HUES64 (cell line): ENCODE results near the gene SSC4D.

ENCODE experiments used
- H3K27ac ChIP-seq: 2 replicates; pipeline ENCODE4 v1.7.0; 2013; ENCODE audit warnings: low read depth, low read length, inconsistent platforms
- H3K27me3 ChIP-seq: 2 replicates; pipeline ENCODE4 v1.6.1; 2013; ENCODE audit warnings: mild to moderate bottlenecking, low read length; ENCODE audit not compliant: insufficient read depth
- H3K36me3 ChIP-seq: 2 replicates; pipeline ENCODE4 v1.6.1; 2013; ENCODE audit warnings: mild to moderate bottlenecking, low read length; ENCODE audit not compliant: insufficient read depth
- H3K4me1 ChIP-seq: 2 replicates; pipeline ENCODE4 v1.6.1; 2013; ENCODE audit warnings: mild to moderate bottlenecking, low read length, moderate library complexity; ENCODE audit not compliant: insufficient read depth
- H3K4me3 ChIP-seq: 2 replicates; pipeline ENCODE4 v1.5.1; 2013; ENCODE audit warnings: mild to moderate bottlenecking, low read length, moderate library complexity
- H3K9ac ChIP-seq: 2 replicates; pipeline ENCODE4 v1.6.1; 2013; ENCODE audit warnings: mild to moderate bottlenecking, low read depth, low read length
- H3K9me3 ChIP-seq: 2 replicates; pipeline ENCODE4 v1.6.1; 2013; ENCODE audit warnings: low read depth, low read length; ENCODE audit not compliant: insufficient read depth
- WGBS: fragments of 150-250, 120-280 bp; methylation state at CpG from one replicate; pipeline ENCODE4 v1.1.7; 2013; ENCODE audit warnings: missing lambda C conversion rate; 5-methylcytosine and 5-hydroxymethylcytosine counted together

The SSC4D gene

GRCh38 chr7:76351372-76351771 lies 58.1 kb downstream of the SSC4D start:
- Histone ChIP-seq H3K9me3 (no peaks in the 10 kb centered on the region), H3K27ac (no peak overlapping the region), H3K4me1 (peaks cover 18% of the 10 kb centered on the region), H3K36me3 (peaks cover 84% of the 10 kb centered on the region), H3K9ac (no peak overlapping the region), H3K27me3 (no peaks in the 10 kb centered on the region), H3K4me3 (no peak overlapping the region)
- WGBS: 77% methylated on average over 7 of the region's 7 CpGs

- Histone ChIP-seq H3K4me3 (no peak overlapping the region), H3K4me1 (no peaks in the 10 kb centered on the region), H3K27me3 (no peaks in the 10 kb centered on the region), H3K27ac (no peak overlapping the region), H3K9me3 (no peaks in the 10 kb centered on the region), H3K9ac (no peak overlapping the region), H3K36me3 (peaks cover 84% of the 10 kb centered on the region)
- 96% methylated on average over 8 of the region's 8 CpGs for WGBS
These were observed 60.1 kb downstream of the SSC4D start for GRCh38 chr7:76349313-76349885.

- Histone ChIP-seq H3K9me3 (no peaks in the 10 kb centered on the region), H3K4me1 (no peaks in the 10 kb centered on the region), H3K36me3 (peaks cover 89% of the 10 kb centered on the region), H3K27ac (no peak overlapping the region), H3K9ac (no peak overlapping the region), H3K4me3 (no peak overlapping the region), H3K27me3 (no peaks in the 10 kb centered on the region)
- WGBS: 98% methylated on average over 5 of the region's 5 CpGs
These were observed 61.8 kb downstream of the SSC4D start for GRCh38 chr7:76347710-76348109.

DNA sequence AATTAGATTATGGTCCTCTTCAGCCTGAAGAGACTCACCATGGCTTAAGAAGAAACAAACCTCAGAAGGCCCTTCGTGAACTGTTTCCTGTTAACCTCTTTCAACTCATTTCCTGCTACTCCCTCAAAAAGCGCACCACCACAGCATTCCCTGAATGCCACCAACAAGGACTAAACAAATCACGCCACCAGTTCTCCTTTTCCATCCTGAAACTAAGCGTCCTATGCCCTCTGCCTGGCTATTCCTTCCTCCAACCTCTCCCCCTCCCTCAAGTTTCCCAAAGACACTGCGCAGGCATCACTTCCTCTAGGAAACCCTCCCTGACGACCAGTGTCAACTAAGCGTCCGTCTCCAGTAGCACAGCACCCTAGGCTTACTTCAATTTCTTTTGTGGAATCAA lies 62.7 kb downstream of the SSC4D start:
- no peak overlapping the region for H3K27ac ChIP-seq
- H3K36me3 ChIP-seq: peaks cover 91% of the 10 kb centered on the region
- H3K4me3 ChIP-seq: no peak overlapping the region
- no peaks in the 10 kb centered on the region for H3K4me1 ChIP-seq
- no peak overlapping the region for H3K9ac ChIP-seq
- WGBS: 95% methylated on average over 8 of the region's 8 CpGs
- no peaks in the 10 kb centered on the region for H3K27me3 ChIP-seq
- no peaks in the 10 kb centered on the region for H3K9me3 ChIP-seq

DNA sequence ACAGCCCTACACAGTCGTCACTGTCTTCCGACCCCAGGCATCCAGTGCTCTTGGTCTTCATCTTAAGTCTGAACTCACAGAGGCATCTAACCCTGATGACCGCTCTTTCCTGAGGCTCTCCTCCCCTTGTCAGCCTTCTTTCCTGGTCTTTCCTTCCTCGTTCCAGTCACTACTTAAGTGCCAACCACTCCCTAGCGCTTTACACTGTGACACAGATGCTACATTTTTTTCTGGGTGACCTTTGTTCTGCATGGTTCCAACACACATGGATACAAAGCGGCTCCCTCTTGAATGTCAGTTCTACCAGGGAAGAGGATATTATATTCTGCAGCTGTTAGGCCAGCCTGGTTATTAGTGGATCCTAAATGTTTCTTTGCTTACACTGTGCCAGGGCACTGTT lies 63.4 kb downstream of the SSC4D start:
- Histone ChIP-seq H3K4me1 (no peaks in the 10 kb centered on the region), H3K27ac (no peak overlapping the region), H3K9me3 (no peaks in the 10 kb centered on the region), H3K27me3 (no peaks in the 10 kb centered on the region), H3K9ac (no peak overlapping the region), H3K36me3 (peaks cover 93% of the 10 kb centered on the region), H3K4me3 (no peak overlapping the region)
- WGBS: 94% methylated on average over 6 of the region's 6 CpGs

DNA sequence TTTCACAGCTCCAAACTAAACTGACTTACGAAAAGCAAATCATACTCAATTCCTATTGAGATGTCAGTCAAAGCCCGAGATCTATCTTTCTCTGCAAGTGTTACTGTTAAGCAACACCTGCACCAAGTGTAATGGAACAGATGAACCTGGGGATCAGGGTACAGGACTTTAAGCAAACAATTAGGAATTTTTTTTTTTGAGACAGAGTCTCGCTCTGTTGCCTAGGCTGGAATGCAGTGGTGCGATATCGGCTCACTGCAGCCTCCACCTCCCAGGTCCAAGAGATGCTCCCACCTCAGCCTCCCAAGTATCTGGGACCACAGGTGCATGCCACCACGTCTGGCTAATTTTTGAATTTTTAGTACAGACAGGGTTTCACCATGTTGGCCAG lies 65.6 kb downstream of the SSC4D start:
- H3K27ac ChIP-seq: no peak overlapping the region
- H3K9me3 ChIP-seq: no peaks in the 10 kb centered on the region
- no peak overlapping the region for H3K4me3 ChIP-seq
- no peaks in the 10 kb centered on the region for H3K27me3 ChIP-seq
- H3K4me1 ChIP-seq: no peaks in the 10 kb centered on the region
- peaks cover 91% of the 10 kb centered on the region for H3K36me3 ChIP-seq
- 98% methylated on average over 6 of the region's 6 CpGs for WGBS
- H3K9ac ChIP-seq: no peak overlapping the region

DNA sequence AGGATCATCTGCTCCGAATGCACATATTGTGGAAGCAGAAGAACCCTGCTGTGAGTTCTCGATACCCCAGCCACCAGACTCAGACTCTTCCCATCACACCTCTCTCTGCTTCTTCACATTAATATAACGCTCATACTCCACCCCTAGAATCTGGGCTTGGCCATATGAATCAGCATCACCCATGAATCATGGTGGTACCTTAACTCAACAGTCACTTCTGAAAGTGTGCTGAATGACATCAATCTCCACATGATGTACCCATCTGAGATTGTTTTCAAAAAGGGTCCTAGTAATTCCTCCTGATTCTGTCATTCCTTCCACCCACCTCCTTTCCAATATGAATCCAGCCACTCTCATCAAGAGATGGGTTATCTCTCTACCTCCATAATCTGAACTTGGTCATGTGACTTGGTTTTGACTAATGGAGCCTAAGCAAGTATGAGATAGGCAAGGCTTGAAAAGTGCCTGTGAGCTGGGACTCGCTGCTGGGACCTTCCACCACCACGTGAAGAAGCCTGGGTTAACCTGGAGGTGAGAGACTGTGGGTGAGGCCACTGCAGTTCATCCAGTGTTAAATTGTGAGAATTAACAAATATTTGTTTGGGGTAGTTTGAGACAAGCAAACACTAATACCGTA lies 66.1 kb downstream of the SSC4D start:
- Histone ChIP-seq H3K4me1 (peaks cover 5% of the 10 kb centered on the region; the same call in 1 of the 2 replicates), H3K9me3 (no peaks in the 10 kb centered on the region), H3K27me3 (no peaks in the 10 kb centered on the region), H3K4me3 (no peak overlapping the region), H3K36me3 (peaks cover 91% of the 10 kb centered on the region), H3K9ac (no peak overlapping the region), H3K27ac (no peak overlapping the region)
- WGBS: 88% methylated on average over 6 of the region's 6 CpGs

- 92% methylated on average over 5 of the region's 5 CpGs for WGBS
- Histone ChIP-seq H3K27me3 (no peaks in the 10 kb centered on the region), H3K4me1 (peaks cover 6% of the 10 kb centered on the region; the same call in 1 of the 2 replicates), H3K27ac (no peak overlapping the region), H3K9me3 (no peaks in the 10 kb centered on the region), H3K36me3 (peaks cover 90% of the 10 kb centered on the region), H3K9ac (no peak overlapping the region), H3K4me3 (no peak overlapping the region)
These were observed 67.3 kb downstream of the SSC4D start for GRCh38 chr7:76342222-76342621.

GRCh38 chr7:76340617-76341131 lies 68.8 kb downstream of the SSC4D start:
- Histone ChIP-seq H3K9me3 (no peaks in the 10 kb centered on the region), H3K4me3 (no peak overlapping the region), H3K36me3 (peaks cover 88% of the 10 kb centered on the region), H3K27me3 (no peaks in the 10 kb centered on the region), H3K4me1 (peaks cover 6% of the 10 kb centered on the region; the same call in 1 of the 2 replicates), H3K27ac (peak overlapping the region; percentile 14; the same call in 1 of the 2 replicates), H3K9ac (no peak overlapping the region)
- 75% methylated on average over 3 of the region's 3 CpGs for WGBS
